Stimulated activated CD8-positive, alpha-beta memory T cell treated with anti-CD3 and anti-CD28 coated beads, Interleukin-15, amount 100 ng/mL, for 4 hours (primary cell): ENCODE measurements around the gene USP54.

Experiments used
- DNase-seq, 2 donors: peaks; one replicate each; pipeline ENCODE4 v3.0.0-alpha.2; 2020; ENCODE audit warnings: low read depth in 2 of 2

Gene USP54

GRCh38 chr10:73522263-73522662 is 68.9 kb downstream of the USP54 start:
- DNase-seq: no peak

GRCh38 chr10:73519336-73519735 is 71.8 kb downstream of the USP54 start:
- DNase-seq: no peak

- DNase-seq: no peak
These were observed 73.8 kb downstream of the USP54 start for GRCh38 chr10:73517166-73517888.

GRCh38 chr10:73512207-73512743 is 78.9 kb downstream of the USP54 start:
- no peak for DNase-seq

GRCh38 chr10:73509695-73510094 is 81.4 kb downstream of the USP54 start:
- no peak for DNase-seq

GRCh38 chr10:73506491-73506890 is 84.7 kb downstream of the USP54 start:
- no peak for DNase-seq

GRCh38 chr10:73506074-73506473 is 85.1 kb downstream of the USP54 start:
- no peak for DNase-seq

- DNase-seq: no peak
These were observed 88.1 kb downstream of the USP54 start for GRCh38 chr10:73503037-73503436.

- no peak for DNase-seq
These were observed 89.5 kb downstream of the USP54 start for GRCh38 chr10:73501651-73502050.

GRCh38 chr10:73497623-73498022 is 93.5 kb downstream of the USP54 start:
- DNase-seq: no peak

- DNase-seq: peak; percentile 80 to 83
These were observed 95.1 kb downstream of the USP54 start, which contains the start of gene PPP3CB for GRCh38 chr10:73495884-73496674. PPP3CB (minus strand) TSS chr10:73496024; CDS start chr10:73495889, 135 bp downstream.

- peak; percentile 70 to 74 for DNase-seq
These were observed 95.8 kb downstream of the USP54 start for GRCh38 chr10:73495226-73495883.

GRCh38 chr10:73494877-73495225 is 96.3 kb downstream of the USP54 start:
- no peak for DNase-seq

- DNase-seq: no peak
These were observed 96.9 kb downstream of the USP54 start for GRCh38 chr10:73494213-73494612.

GRCh38 chr10:73493781-73494180 is 97.4 kb downstream of the USP54 start:
- DNase-seq: no peak

- DNase-seq: no peak
These were observed 104.5 kb downstream of the USP54 start for GRCh38 chr10:73486601-73487000.

GRCh38 chr10:73485320-73485719 is 105.8 kb downstream of the USP54 start:
- DNase-seq: no peak

GRCh38 chr10:73480158-73480557 is 111.0 kb downstream of the USP54 start:
- DNase-seq: no peak

- DNase-seq: no peak
These were observed 112.5 kb downstream of the USP54 start for GRCh38 chr10:73478636-73479035.

GRCh38 chr10:73471226-73471625 is 119.9 kb downstream of the USP54 start:
- DNase-seq: no peak

- no peak for DNase-seq
These were observed 121.6 kb downstream of the USP54 start for GRCh38 chr10:73469579-73469978.

- no peak for DNase-seq
These were observed 123.9 kb downstream of the USP54 start for GRCh38 chr10:73467206-73467605.
